BJ (cell line): Measurements from ENCODE around the gene SYAP1. TPM values are rescaled to one million over a fixed set of nuclear protein-coding genes. Genes with fewer than 3 reads are reported as not detected.
"Not testable (repeated sequence)": the region's sequence is repeated elsewhere in the genome, so short reads cannot be mapped to it uniquely, and the experiment has no call there.

Experiments
- CTCF ChIA-PET: fragments of 350-600 bp; formaldehyde crosslinking; extraction: SDS; loops from one replicate; lab custom pipeline; 2021; ENCODE audit warnings: antibody characterized with exemption, inconsistent platforms; lab: Yijun Ruan, JAX
- POLR2A ChIA-PET: fragments of 300-600 bp; sonication (Branson Sonifier 250); formaldehyde crosslinking; extraction: SDS; loops from one replicate; lab custom pipeline; 2021; ENCODE audit warnings: antibody characterized with exemption; lab: Charles Lee
- DNase-seq: peaks from one replicate; pipeline ENCODE4 v3.0.0-alpha.2; 2011; ENCODE audit warnings: low read depth
- H3K27me3 ChIP-seq: 2 replicates; pipeline ENCODE4 v1.6.0; 2011; ENCODE audit warnings: low read length; ENCODE audit not compliant: control insufficient read depth, insufficient read depth
- H3K36me3 ChIP-seq: 2 replicates; pipeline ENCODE4 v1.5.1; 2011; ENCODE audit warnings: low read length; ENCODE audit not compliant: control insufficient read depth, insufficient read depth
- H3K4me3 ChIP-seq: 2 replicates; pipeline ENCODE4 v1.5.1; 2011; ENCODE audit warnings: low read depth, mild to moderate bottlenecking, control low read depth, low read length
- polyA plus RNA-seq: library from polyadenylated mRNA; depleted of rRNA; stranded (reverse); fragments of >200 nt; gene quantifications from 2 replicates; pipeline ENCODE4 v1.2.3, GENCODE V29; 2011
- TF ChIP-seq, protein P1 (sequence below): IDR thresholded peaks from 2 replicates; pipeline ENCODE4 v1.5.1; 2011; ENCODE audit warnings: low read depth, mild to moderate bottlenecking, control low read depth, inconsistent platforms, low read length, moderate library complexity; ENCODE audit not compliant: insufficient read depth

Gene SYAP1
- polyA plus RNA-seq, 1 experiment: 7.3 TPM

DNA sequence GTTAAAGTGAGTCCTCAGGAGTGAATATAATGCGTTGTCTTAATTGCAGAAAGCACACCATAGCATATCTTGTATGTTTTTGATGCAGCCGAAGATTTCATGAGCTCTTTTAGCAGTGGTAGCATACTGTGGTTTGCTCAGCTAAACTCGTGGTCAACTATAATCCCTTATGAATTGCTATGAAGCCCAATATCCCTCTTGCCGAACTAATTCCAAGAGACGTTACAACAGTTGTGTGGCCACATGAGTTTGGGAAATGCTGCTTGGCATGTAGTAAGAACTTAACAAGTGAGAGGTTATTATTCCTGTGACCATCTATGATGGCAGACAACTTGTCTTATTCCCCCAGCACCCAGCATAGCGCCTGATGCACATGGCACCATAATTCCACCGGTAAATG, 30.7 kb downstream of the SYAP1 start:
- H3K27me3 ChIP-seq: no peaks in the 10 kb centered on the region
- ChIA-PET CTCF (no interaction called here), POLR2A (no interaction called here)
- peaks cover 3% of the 10 kb centered on the region for H3K36me3 ChIP-seq
- no peak overlapping the region for H3K4me3 ChIP-seq
- TF ChIP-seq, protein P1, sequence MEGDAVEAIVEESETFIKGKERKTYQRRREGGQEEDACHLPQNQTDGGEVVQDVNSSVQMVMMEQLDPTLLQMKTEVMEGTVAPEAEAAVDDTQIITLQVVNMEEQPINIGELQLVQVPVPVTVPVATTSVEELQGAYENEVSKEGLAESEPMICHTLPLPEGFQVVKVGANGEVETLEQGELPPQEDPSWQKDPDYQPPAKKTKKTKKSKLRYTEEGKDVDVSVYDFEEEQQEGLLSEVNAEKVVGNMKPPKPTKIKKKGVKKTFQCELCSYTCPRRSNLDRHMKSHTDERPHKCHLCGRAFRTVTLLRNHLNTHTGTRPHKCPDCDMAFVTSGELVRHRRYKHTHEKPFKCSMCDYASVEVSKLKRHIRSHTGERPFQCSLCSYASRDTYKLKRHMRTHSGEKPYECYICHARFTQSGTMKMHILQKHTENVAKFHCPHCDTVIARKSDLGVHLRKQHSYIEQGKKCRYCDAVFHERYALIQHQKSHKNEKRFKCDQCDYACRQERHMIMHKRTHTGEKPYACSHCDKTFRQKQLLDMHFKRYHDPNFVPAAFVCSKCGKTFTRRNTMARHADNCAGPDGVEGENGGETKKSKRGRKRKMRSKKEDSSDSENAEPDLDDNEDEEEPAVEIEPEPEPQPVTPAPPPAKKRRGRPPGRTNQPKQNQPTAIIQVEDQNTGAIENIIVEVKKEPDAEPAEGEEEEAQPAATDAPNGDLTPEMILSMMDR: no peak
- no peak for DNase-seq

- TF ChIP-seq, protein P1: no peak
- Histone ChIP-seq H3K36me3 (peaks cover 2% of the 10 kb centered on the region), H3K27me3 (no peaks in the 10 kb centered on the region), H3K4me3 (no peak overlapping the region)
- DNase-seq: no peak
- CTCF ChIA-PET: no interaction called here
- POLR2A ChIA-PET: no interaction called here
Measured at GRCh38 chrX:16754019-16754418, 34.6 kb downstream of the SYAP1 start.

- POLR2A ChIA-PET: no interaction called here
- DNase-seq: no peak
- TF ChIP-seq, protein P1: no peak
- CTCF ChIA-PET: interaction anchor here (1.4 kb wide), 1 partner anchor 10 kb away, joined by 3 read pairs; no protein-coding TSS in a partner anchor
- Histone ChIP-seq H3K4me3 (no peak overlapping the region), H3K27me3 (no peaks in the 10 kb centered on the region), H3K36me3 (peaks cover 2% of the 10 kb centered on the region)
Measured at GRCh38 chrX:16756724-16757123, 37.3 kb downstream of the SYAP1 start.

DNA sequence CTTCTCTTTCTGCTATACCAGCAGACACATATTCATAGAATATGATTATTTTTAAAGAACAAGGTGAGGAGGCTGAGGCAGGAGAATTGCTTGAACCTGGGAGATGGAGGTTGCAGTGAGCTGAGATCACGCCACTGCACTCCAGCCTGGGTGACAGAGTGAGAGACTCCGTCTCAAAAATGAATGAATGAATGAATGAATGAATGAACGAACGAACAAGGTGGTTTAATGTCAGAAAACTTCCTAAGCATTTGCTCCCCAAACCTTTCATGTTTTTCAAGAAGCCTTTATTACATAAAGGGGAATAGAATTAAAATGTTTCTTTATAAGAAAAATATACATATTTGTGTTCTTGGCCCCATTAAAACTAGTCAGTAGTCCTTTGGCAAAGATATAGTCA, 42.1 kb downstream of the SYAP1 start:
- H3K4me3 ChIP-seq, H3K27me3 ChIP-seq, H3K36me3 ChIP-seq, CTCF ChIA-PET, POLR2A ChIA-PET, DNase-seq: not testable (repeated sequence)

- no peak for DNase-seq
- Histone ChIP-seq H3K27me3 (no peaks in the 10 kb centered on the region), H3K36me3 (no peaks in the 10 kb centered on the region; the same call in 1 of the 2 replicates), H3K4me3 (no peak overlapping the region)
- POLR2A ChIA-PET: no interaction called here
- CTCF ChIA-PET: no interaction called here
- TF ChIP-seq, protein P1: no peak
Measured at GRCh38 chrX:16762579-16762978, 43.2 kb downstream of the SYAP1 start.

GRCh38 chrX:16765594-16765993, 46.2 kb downstream of the SYAP1 start:
- H3K27me3 ChIP-seq: no peaks in the 10 kb centered on the region
- TF ChIP-seq, protein P1: no peak
- no peak for DNase-seq
- no peak overlapping the region for H3K4me3 ChIP-seq
- no peaks in the 10 kb centered on the region for H3K36me3 ChIP-seq
- ChIA-PET CTCF (interaction anchor here (0.5 to 0.9 kb wide), 2 partner anchors 21 to 286 kb away, joined by 3 read pairs; no protein-coding TSS in a partner anchor), POLR2A (no interaction called here)
